GM23338 (cell line): Measurements from ENCODE around the gene PHACTR1. TPM values are rescaled to one million over a fixed set of nuclear protein-coding genes. Genes with fewer than 3 reads are reported as not detected.

Experiments used
- ATAC-seq: fragments of 200-7000 bp; cut with Tn5 transposase; 3 replicates; pipeline ENCODE4 v1.9.1; 2020
- DNase-seq: peaks from one replicate; pipeline ENCODE4 v3.0.0-alpha.2; 2015; ENCODE audit warnings: low spot score
- H2AFZ ChIP-seq: fragments of 200-600 bp; sonication (generic); 2 replicates; pipeline ENCODE4 v1.8.0; 2016; ENCODE audit warnings: antibody characterized with exemption, mild to moderate bottlenecking, moderate library complexity
- H3F3A ChIP-seq: fragments of 200-600 bp; sonication (generic); replicated peaks from 2 replicates; pipeline ENCODE4 v1.8.0; 2017; ENCODE audit warnings: antibody characterized with exemption, mixed run types, low read depth
- H3K27ac ChIP-seq: fragments of 200-600 bp; sonication (generic); 2 replicates; pipeline ENCODE4 v1.6.1; 2016; ENCODE audit warnings: low read depth
- H3K27me3 ChIP-seq: fragments of 200-600 bp; sonication (generic); 2 replicates; pipeline ENCODE4 v1.8.0; 2016; ENCODE audit warnings: mild to moderate bottlenecking, mixed run types, moderate library complexity; ENCODE audit not compliant: insufficient read depth
- H3K36me3 ChIP-seq: fragments of 200-600 bp; sonication (generic); 2 replicates; pipeline ENCODE4 v1.8.0; 2016; ENCODE audit warnings: mild to moderate bottlenecking; ENCODE audit not compliant: insufficient read depth
- H3K4me1 ChIP-seq: fragments of 200-600 bp; sonication (generic); 2 replicates; pipeline ENCODE4 v1.8.0; 2016; ENCODE audit warnings: mild to moderate bottlenecking, moderate library complexity; ENCODE audit not compliant: insufficient read depth
- H3K4me2 ChIP-seq: fragments of 200-600 bp; sonication (generic); 2 replicates; pipeline ENCODE4 v1.7.1; 2017; ENCODE audit warnings: mixed run types
- H3K4me3 ChIP-seq: fragments of 200-600 bp; sonication (generic); 2 replicates; pipeline ENCODE4 v1.6.1; 2016; ENCODE audit warnings: mixed run types
- H3K79me2 ChIP-seq: fragments of 200-600 bp; sonication (generic); replicated peaks from 2 replicates; pipeline ENCODE4 v1.8.0; 2017; ENCODE audit warnings: mild to moderate bottlenecking; ENCODE audit not compliant: insufficient read depth
- H3K9me2 ChIP-seq: fragments of 200-600 bp; sonication (generic); 2 replicates; pipeline ENCODE4 v1.8.0; 2017; ENCODE audit not compliant: insufficient read depth
- H4K20me1 ChIP-seq: fragments of 200-600 bp; sonication (generic); replicated peaks from 2 replicates; pipeline ENCODE4 v1.8.0; 2017; ENCODE audit warnings: mild to moderate bottlenecking; ENCODE audit not compliant: insufficient read depth
- H3K27ac Mint-ChIP-seq: 2 replicates; pipeline ENCODE4 v1.8.0; 2020; ENCODE audit warnings: inconsistent platforms, mild to moderate bottlenecking, moderate library complexity, mixed read lengths
- H3K27me3 Mint-ChIP-seq: 3 replicates; pipeline ENCODE4 v1.8.0; 2022; ENCODE audit warnings: low read depth, mild to moderate bottlenecking, moderate library complexity, mixed read lengths, inconsistent platforms; ENCODE audit not compliant: insufficient read depth, poor library complexity
- H3K36me3 Mint-ChIP-seq: 3 replicates; pipeline ENCODE4 v1.8.0; 2021; ENCODE audit warnings: low read depth, mild to moderate bottlenecking, inconsistent platforms, moderate library complexity, mixed read lengths
- H3K4me1 Mint-ChIP-seq: 3 replicates; pipeline ENCODE4 v1.8.0; 2020; ENCODE audit warnings: mild to moderate bottlenecking, inconsistent platforms, mixed read lengths
- H3K4me3 Mint-ChIP-seq: 3 replicates; pipeline ENCODE4 v1.8.0; 2021; ENCODE audit warnings: moderate library complexity, mild to moderate bottlenecking, inconsistent platforms, mixed read lengths
- H3K9me3 Mint-ChIP-seq: 3 replicates; pipeline ENCODE4 v1.8.0; 2020; ENCODE audit warnings: moderate library complexity, mild to moderate bottlenecking, inconsistent platforms, mixed read lengths
- CTCF ChIP-seq, 2 experiments: fragments of 200-600 bp in 1 of 2; sonication (generic) in 1 of 2; conservative IDR thresholded peaks; 2 replicates each; pipeline versions ENCODE4 v1.5.1 to v1.6.1; 2016 to 2017; ENCODE audit warnings: antibody characterized with exemption in 2 of 2, low read depth in 2 of 2, mild to moderate bottlenecking in 2 of 2, moderate library complexity in 1 of 2
- EZH2 ChIP-seq: fragments of 200-600 bp; sonication (generic); IDR thresholded peaks from one replicate; pipeline ENCODE4 v1.8.0; 2017; ENCODE audit warnings: antibody characterized with exemption, mild to moderate bottlenecking, low read depth; ENCODE audit not compliant: unreplicated experiment
- EZH2phosphoT487 ChIP-seq: fragments of 200-600 bp; sonication (generic); IDR thresholded peaks from one replicate; pipeline ENCODE4 v1.8.1; 2018; ENCODE audit warnings: antibody characterized with exemption; ENCODE audit not compliant: unreplicated experiment
- ZNF114 ChIP-seq: fragments of 250-450 bp; sonication (Bioruptor Pico); IDR thresholded peaks from 2 replicates; pipeline ENCODE4 v1.5.0; 2020; ENCODE audit warnings: mild to moderate bottlenecking, moderate library complexity
- ZNF462 ChIP-seq: fragments of 250-450 bp; sonication (Bioruptor Pico); IDR thresholded peaks from 2 replicates; pipeline ENCODE4 v1.5.0; 2020; ENCODE audit warnings: mild to moderate bottlenecking, moderate library complexity
- polyA plus RNA-seq: library from polyadenylated mRNA; unstranded; fragments of >200 nt; fragmentation: Nextera tagmentation; extraction: Ambion mirVana; gene quantifications from 2 replicates; pipeline ENCODE4 v1.2.1, GENCODE V29; 2016
- total RNA-seq: library from RNA; depleted of rRNA; stranded (reverse); fragments of >200 nt; shearing (Covaris generic); gene quantifications from 2 replicates; pipeline ENCODE4 v1.2.3, GENCODE V29; 2014

Gene PHACTR1
- total and polyA plus RNA-seq, 2 experiments from 2014 or later = 5.9 to 19.3 TPM

- Mint-ChIP-seq H3K9me3 (peaks cover 3% of the 10 kb centered on the region; the same call in 1 of the 3 replicates), H3K36me3 (no peaks in the 10 kb centered on the region), H3K27ac (no peak overlapping the region), H3K27me3 (peaks cover 4% of the 10 kb centered on the region), H3K4me3 (no peak overlapping the region), H3K4me1 (peaks cover 31% of the 10 kb centered on the region)
- Histone ChIP-seq H3K79me2 (no peaks in the 10 kb centered on the region), H3K4me1 (peaks cover 15% of the 10 kb centered on the region), H4K20me1 (no peaks in the 10 kb centered on the region), H3K4me3 (no peak overlapping the region), H3K36me3 (no peaks in the 10 kb centered on the region), H3K9me2 (0 out of 2 replicates have a peak, but pooled peaks cover 7% of the 10 kb centered on the region), H3K4me2 (no peak overlapping the region), H3K27me3 (no peaks in the 10 kb centered on the region), H2AFZ (no peak overlapping the region), H3F3A (no peaks in the 10 kb centered on the region), H3K27ac (no peak overlapping the region)
- TF ChIP-seq ZNF462 (no peak), EZH2 (no peak), CTCF (conservative IDR thresholded peaks at IDR 0.05; ENCODE audit: low read depth in 2 of 2) (no peak), ZNF114 (CRISPR knock-in tag) (no peak), EZH2phosphoT487 (no peak)
- no peak for ATAC-seq
- DNase-seq = no peak
These were observed 364.1 kb downstream of the PHACTR1 start for GRCh38 chr6:13080462-13081188.
